WTC11 (cell line): ENCODE data around the gene FCER1G. TPM values are rescaled to one million over a fixed set of nuclear protein-coding genes. Genes with fewer than 3 reads are reported as not detected.

ENCODE experiments used
- ATAC-seq: fragments of 200-7000 bp; cut with Tn5 transposase; 2 replicates; pipeline ENCODE4 v1.10.0; 2021; ENCODE audit warnings: mild to moderate bottlenecking, moderate library complexity
- CTCF ChIA-PET: fragments of 300-600 bp; sonication (Branson Sonifier 250); formaldehyde crosslinking; loops from one replicate; lab custom pipeline; 2021; ENCODE audit warnings: antibody characterized with exemption; lab: Charles Lee
- POLR2A ChIA-PET: fragments of 350-600 bp; sonication (Branson Sonifier 250); formaldehyde crosslinking; loops from one replicate; lab custom pipeline; 2021; ENCODE audit warnings: antibody characterized with exemption; lab: Charles Lee
- DNase-seq: peaks from one replicate; pipeline ENCODE4 v3.0.0; 2021; ENCODE audit warnings: low spot score
- H3K27ac Mint-ChIP-seq: 2 replicates; pipeline ENCODE4 v1.8.0; 2021; ENCODE audit warnings: mixed read lengths
- H3K27me3 Mint-ChIP-seq: 2 replicates; pipeline ENCODE4 v1.8.0; 2021; ENCODE audit warnings: low read depth, mild to moderate bottlenecking, moderate library complexity, mixed read lengths
- H3K36me3 Mint-ChIP-seq: 2 replicates; pipeline ENCODE4 v1.8.0; 2021; ENCODE audit warnings: mixed read lengths
- H3K4me1 Mint-ChIP-seq: 2 replicates; pipeline ENCODE4 v1.8.0; 2022; ENCODE audit warnings: mixed read lengths
- H3K4me3 Mint-ChIP-seq: 2 replicates; pipeline ENCODE4 v1.8.0; 2021; ENCODE audit warnings: mild to moderate bottlenecking, moderate library complexity, mixed read lengths
- H3K9me3 Mint-ChIP-seq: 2 replicates; pipeline ENCODE4 v1.8.0; 2021; ENCODE audit warnings: mixed read lengths
- ATF1 ChIP-seq: sonication (generic); formaldehyde crosslinking; IDR thresholded peaks from 2 replicates; pipeline ENCODE4 v1.8.1; 2023; ENCODE audit warnings: mild to moderate bottlenecking, moderate library complexity, missing genetic modification reagents
- CREB1 ChIP-seq: sonication (generic); formaldehyde crosslinking; IDR thresholded peaks from 2 replicates; pipeline ENCODE4 v1.8.0; 2023; ENCODE audit warnings: mild to moderate bottlenecking, missing genetic modification reagents
- GABPB1 ChIP-seq: sonication (generic); formaldehyde crosslinking; IDR thresholded peaks from 2 replicates; pipeline ENCODE4 v1.8.1; 2023; ENCODE audit warnings: mild to moderate bottlenecking, missing genetic modification reagents
- JAZF1 ChIP-seq: fragments of 250-450 bp; sonication (Bioruptor Pico); IDR thresholded peaks from 2 replicates; pipeline ENCODE4 v1.9.0; 2021; ENCODE audit warnings: moderate library complexity, mild to moderate bottlenecking, inconsistent platforms
- KAT7 ChIP-seq: sonication (generic); formaldehyde crosslinking; IDR thresholded peaks from 2 replicates; pipeline ENCODE4 v1.8.1; 2023; ENCODE audit warnings: missing genetic modification reagents, mild to moderate bottlenecking, borderline replicate concordance
- MYBL2 ChIP-seq: sonication (generic); formaldehyde crosslinking; IDR thresholded peaks from 2 replicates; pipeline ENCODE4 v1.8.1; 2023; ENCODE audit warnings: mild to moderate bottlenecking, moderate library complexity, missing genetic modification reagents
- NFATC4 ChIP-seq: fragments of 250-450 bp; sonication (Bioruptor Pico); IDR thresholded peaks from 2 replicates; pipeline ENCODE4 v1.9.0; 2021; ENCODE audit warnings: mild to moderate bottlenecking
- NFYB ChIP-seq: sonication (generic); formaldehyde crosslinking; conservative IDR thresholded peaks from 2 replicates; pipeline ENCODE4 v1.8.0; 2022; ENCODE audit warnings: low read depth, missing genetic modification reagents
- PRRX2 ChIP-seq: fragments of 250-450 bp; sonication (Bioruptor Pico); IDR thresholded peaks from 2 replicates; pipeline ENCODE4 v1.8.0; 2021; ENCODE audit warnings: mild to moderate bottlenecking
- RORB ChIP-seq: fragments of 250-450 bp; sonication (Bioruptor Pico); IDR thresholded peaks from 2 replicates; pipeline ENCODE4 v1.9.0; 2021; ENCODE audit warnings: mild to moderate bottlenecking
- SMAD4 ChIP-seq: sonication (generic); formaldehyde crosslinking; IDR thresholded peaks from 2 replicates; pipeline ENCODE4 v1.8.0; 2022; ENCODE audit warnings: mild to moderate bottlenecking, missing genetic modification reagents
- SOX15 ChIP-seq: fragments of 250-450 bp; sonication (Bioruptor Pico); IDR thresholded peaks from 2 replicates; pipeline ENCODE4 v1.9.0; 2021; ENCODE audit warnings: mild to moderate bottlenecking
- TP53 ChIP-seq: sonication (generic); formaldehyde crosslinking; IDR thresholded peaks from 2 replicates; pipeline ENCODE4 v1.8.1; 2023; ENCODE audit warnings: mild to moderate bottlenecking, missing genetic modification reagents
- ZNF121 ChIP-seq: sonication (generic); formaldehyde crosslinking; IDR thresholded peaks from 2 replicates; pipeline ENCODE4 v1.8.0; 2023; ENCODE audit warnings: missing genetic modification reagents
- ZNF317 ChIP-seq: sonication (generic); formaldehyde crosslinking; IDR thresholded peaks from 2 replicates; pipeline ENCODE4 v1.8.1; 2023; ENCODE audit warnings: low read depth, mild to moderate bottlenecking, moderate library complexity, missing genetic modification reagents, borderline replicate concordance
- ZNF671 ChIP-seq: fragments of 250-450 bp; sonication (Bioruptor Pico); IDR thresholded peaks from 2 replicates; pipeline ENCODE4 v1.8.0; 2021; ENCODE audit warnings: mild to moderate bottlenecking
- total RNA-seq: library from RNA; stranded (reverse); gene quantifications from 3 replicates; pipeline ENCODE4 v1.2.3, GENCODE V29; 2021
- TF ChIP-seq, protein P1 (sequence below): sonication (generic); formaldehyde crosslinking; IDR thresholded peaks from 2 replicates; pipeline ENCODE4 v1.8.0; 2023; ENCODE audit warnings: mild to moderate bottlenecking, missing genetic modification reagents
- TF ChIP-seq, protein P2 (sequence below): sonication (generic); formaldehyde crosslinking; conservative IDR thresholded peaks from 2 replicates; pipeline ENCODE4 v1.8.1; 2022; ENCODE audit warnings: mild to moderate bottlenecking, missing genetic modification reagents
- TF ChIP-seq, protein P3 (sequence below): fragments of 250-450 bp; sonication (Bioruptor Pico); IDR thresholded peaks from 2 replicates; pipeline ENCODE4 v2.1.2; 2022; ENCODE audit warnings: mild to moderate bottlenecking, moderate library complexity
- TF ChIP-seq, protein P4 (sequence below): sonication (generic); formaldehyde crosslinking; IDR thresholded peaks from 2 replicates; pipeline ENCODE4 v1.8.1; 2023; ENCODE audit warnings: mild to moderate bottlenecking, missing genetic modification reagents
- TF ChIP-seq, protein P5 (sequence below): fragments of 250-450 bp; sonication (Bioruptor Pico); conservative IDR thresholded peaks from 2 replicates; pipeline ENCODE4 v1.9.0; 2021; ENCODE audit warnings: mild to moderate bottlenecking
- TF ChIP-seq, protein P6 (sequence below): sonication (generic); formaldehyde crosslinking; IDR thresholded peaks from 2 replicates; pipeline ENCODE4 v1.8.0; 2023; ENCODE audit warnings: missing genetic modification reagents

FCER1G gene
- total RNA-seq, 1 experiment from 2014 or later: 0.85 TPM

DNA sequence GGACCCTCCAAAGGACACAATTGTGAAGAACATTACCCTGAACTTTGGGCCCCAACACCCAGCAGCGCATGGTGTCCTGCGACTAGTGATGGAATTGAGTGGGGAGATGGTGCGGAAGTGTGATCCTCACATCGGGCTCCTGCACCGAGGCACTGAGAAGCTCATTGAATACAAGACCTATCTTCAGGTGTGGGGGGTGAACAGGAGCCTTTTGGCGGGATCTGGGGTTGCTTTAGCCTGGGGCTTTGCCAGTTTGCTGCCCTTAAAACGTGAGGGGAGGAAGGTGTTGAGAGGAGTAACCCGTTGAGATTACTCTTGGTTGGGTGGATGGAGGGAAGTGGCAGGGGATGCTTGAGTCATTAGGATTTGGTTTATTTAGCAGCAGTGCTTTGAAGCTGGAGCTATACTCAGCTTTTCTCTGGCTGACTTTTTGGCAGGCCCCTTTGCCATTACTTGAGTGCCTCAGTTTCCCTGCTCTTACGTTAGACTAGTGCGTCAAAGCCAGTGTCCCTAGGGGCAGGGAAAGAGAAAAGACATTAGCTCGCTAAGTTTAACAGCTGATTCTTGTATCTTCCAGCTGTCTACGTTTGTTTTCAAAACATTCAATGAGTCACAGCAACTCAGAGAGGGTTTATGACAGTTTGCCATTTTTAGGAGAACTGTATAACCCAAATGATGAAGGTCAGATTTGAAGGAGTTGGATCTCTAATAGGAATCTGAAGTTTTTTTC is 8.5 kb upstream of the FCER1G start:
- DNase-seq (no peak), ATAC-seq (no peak)
- H3K4me1 Mint-ChIP-seq: peaks cover 21% of the 10 kb centered on the region
- ChIA-PET POLR2A (interaction anchor here (1.1 kb wide), 1 partner anchor 19 kb away, joined by 5 read pairs; the partner anchor contains the start of gene TOMM40L), CTCF (interaction anchor here (0.7 to 1.6 kb wide), 4 partner anchors 8 to 100 kb away, joined by 3 to 5 read pairs (median 4); partner anchors contain the start of genes PCP4L1 and TOMM40L)
- no peaks in the 10 kb centered on the region for H3K9me3 Mint-ChIP-seq
- TF ChIP-seq PRRX2 (CRISPR knock-in tag) (no peak), KAT7 (CRISPR knock-in tag) (no peak), ZNF671 (CRISPR knock-in tag) (no peak), NFATC4 (no peak), ZNF317 (CRISPR knock-in tag) (no peak), CREB1 (no peak), JAZF1 (CRISPR knock-in tag) (no peak), MYBL2 (no peak), SOX15 (no peak)
- TF ChIP-seq, protein P1, sequence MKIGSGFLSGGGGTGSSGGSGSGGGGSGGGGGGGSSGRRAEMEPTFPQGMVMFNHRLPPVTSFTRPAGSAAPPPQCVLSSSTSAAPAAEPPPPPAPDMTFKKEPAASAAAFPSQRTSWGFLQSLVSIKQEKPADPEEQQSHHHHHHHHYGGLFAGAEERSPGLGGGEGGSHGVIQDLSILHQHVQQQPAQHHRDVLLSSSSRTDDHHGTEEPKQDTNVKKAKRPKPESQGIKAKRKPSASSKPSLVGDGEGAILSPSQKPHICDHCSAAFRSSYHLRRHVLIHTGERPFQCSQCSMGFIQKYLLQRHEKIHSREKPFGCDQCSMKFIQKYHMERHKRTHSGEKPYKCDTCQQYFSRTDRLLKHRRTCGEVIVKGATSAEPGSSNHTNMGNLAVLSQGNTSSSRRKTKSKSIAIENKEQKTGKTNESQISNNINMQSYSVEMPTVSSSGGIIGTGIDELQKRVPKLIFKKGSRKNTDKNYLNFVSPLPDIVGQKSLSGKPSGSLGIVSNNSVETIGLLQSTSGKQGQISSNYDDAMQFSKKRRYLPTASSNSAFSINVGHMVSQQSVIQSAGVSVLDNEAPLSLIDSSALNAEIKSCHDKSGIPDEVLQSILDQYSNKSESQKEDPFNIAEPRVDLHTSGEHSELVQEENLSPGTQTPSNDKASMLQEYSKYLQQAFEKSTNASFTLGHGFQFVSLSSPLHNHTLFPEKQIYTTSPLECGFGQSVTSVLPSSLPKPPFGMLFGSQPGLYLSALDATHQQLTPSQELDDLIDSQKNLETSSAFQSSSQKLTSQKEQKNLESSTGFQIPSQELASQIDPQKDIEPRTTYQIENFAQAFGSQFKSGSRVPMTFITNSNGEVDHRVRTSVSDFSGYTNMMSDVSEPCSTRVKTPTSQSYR (CRISPR knock-in tag): no peak
- TF ChIP-seq, protein P2, sequence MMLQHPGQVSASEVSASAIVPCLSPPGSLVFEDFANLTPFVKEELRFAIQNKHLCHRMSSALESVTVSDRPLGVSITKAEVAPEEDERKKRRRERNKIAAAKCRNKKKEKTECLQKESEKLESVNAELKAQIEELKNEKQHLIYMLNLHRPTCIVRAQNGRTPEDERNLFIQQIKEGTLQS (CRISPR knock-in tag): no peak
- H3K4me3 Mint-ChIP-seq: no peak overlapping the region
- peaks cover 48% of the 10 kb centered on the region for H3K36me3 Mint-ChIP-seq
- no peaks in the 10 kb centered on the region; the same call in 1 of the 2 replicates for H3K27me3 Mint-ChIP-seq
- 0 out of 2 replicates have a peak overlapping the region, but pooled peaks have one; percentile 35 for H3K27ac Mint-ChIP-seq

DNA sequence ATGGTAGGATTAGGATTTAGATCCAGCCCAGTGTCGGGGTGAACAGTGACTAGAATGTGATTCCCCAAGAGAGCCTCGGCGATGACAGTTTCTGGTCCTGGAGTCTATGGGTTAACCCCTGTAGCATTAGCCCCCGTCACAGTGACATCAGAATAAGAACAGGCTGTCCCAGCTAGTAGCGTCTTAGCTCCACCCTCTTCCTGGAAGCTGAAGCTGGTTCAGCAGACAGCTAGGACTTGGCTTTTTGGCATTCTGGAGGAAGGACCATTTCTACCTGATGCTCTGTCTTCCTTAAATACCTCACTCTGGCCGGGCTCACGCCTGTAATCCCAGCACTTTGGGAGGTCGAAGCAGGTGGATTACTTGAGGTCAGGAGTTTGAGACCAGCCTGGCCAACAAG is 7.9 kb upstream of the FCER1G start:
- no peaks in the 10 kb centered on the region for H3K9me3 Mint-ChIP-seq
- H3K27ac Mint-ChIP-seq: no peak overlapping the region
- ATAC-seq (no peak), DNase-seq (no peak)
- ChIA-PET CTCF (interaction anchor here (0.7 to 1.6 kb wide), 4 partner anchors 9 to 99 kb away, joined by 3 to 5 read pairs (median 4); partner anchors contain the start of genes PCP4L1 and TOMM40L), POLR2A (interaction anchor here (1.1 kb wide), 1 partner anchor 18 kb away, joined by 5 read pairs; the partner anchor contains the start of gene TOMM40L)
- H3K4me1 Mint-ChIP-seq: peaks cover 18% of the 10 kb centered on the region
- peaks cover 54% of the 10 kb centered on the region for H3K36me3 Mint-ChIP-seq
- no peak overlapping the region for H3K4me3 Mint-ChIP-seq
- no peaks in the 10 kb centered on the region; the same call in 1 of the 2 replicates for H3K27me3 Mint-ChIP-seq
- TF ChIP-seq ATF1 (no peak), PRRX2 (CRISPR knock-in tag) (no peak), NFYB (CRISPR knock-in tag) (no peak), RORB (no peak), TP53 (no peak), ZNF317 (CRISPR knock-in tag) (no peak), ZNF121 (CRISPR knock-in tag) (no peak), ZNF671 (CRISPR knock-in tag) (no peak), SMAD4 (CRISPR knock-in tag) (no peak), GABPB1 (no peak)
- TF ChIP-seq, protein P3, sequence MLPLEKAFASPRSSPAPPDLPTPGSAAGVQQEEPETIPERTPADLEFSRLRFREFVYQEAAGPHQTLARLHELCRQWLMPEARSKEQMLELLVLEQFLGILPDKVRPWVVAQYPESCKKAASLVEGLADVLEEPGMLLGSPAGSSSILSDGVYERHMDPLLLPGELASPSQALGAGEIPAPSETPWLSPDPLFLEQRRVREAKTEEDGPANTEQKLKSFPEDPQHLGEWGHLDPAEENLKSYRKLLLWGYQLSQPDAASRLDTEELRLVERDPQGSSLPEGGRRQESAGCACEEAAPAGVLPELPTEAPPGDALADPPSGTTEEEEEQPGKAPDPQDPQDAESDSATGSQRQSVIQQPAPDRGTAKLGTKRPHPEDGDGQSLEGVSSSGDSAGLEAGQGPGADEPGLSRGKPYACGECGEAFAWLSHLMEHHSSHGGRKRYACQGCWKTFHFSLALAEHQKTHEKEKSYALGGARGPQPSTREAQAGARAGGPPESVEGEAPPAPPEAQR: no peak
- TF ChIP-seq, protein P4, sequence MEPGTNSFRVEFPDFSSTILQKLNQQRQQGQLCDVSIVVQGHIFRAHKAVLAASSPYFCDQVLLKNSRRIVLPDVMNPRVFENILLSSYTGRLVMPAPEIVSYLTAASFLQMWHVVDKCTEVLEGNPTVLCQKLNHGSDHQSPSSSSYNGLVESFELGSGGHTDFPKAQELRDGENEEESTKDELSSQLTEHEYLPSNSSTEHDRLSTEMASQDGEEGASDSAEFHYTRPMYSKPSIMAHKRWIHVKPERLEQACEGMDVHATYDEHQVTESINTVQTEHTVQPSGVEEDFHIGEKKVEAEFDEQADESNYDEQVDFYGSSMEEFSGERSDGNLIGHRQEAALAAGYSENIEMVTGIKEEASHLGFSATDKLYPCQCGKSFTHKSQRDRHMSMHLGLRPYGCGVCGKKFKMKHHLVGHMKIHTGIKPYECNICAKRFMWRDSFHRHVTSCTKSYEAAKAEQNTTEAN (CRISPR knock-in tag): no peak
- TF ChIP-seq, protein P5, sequence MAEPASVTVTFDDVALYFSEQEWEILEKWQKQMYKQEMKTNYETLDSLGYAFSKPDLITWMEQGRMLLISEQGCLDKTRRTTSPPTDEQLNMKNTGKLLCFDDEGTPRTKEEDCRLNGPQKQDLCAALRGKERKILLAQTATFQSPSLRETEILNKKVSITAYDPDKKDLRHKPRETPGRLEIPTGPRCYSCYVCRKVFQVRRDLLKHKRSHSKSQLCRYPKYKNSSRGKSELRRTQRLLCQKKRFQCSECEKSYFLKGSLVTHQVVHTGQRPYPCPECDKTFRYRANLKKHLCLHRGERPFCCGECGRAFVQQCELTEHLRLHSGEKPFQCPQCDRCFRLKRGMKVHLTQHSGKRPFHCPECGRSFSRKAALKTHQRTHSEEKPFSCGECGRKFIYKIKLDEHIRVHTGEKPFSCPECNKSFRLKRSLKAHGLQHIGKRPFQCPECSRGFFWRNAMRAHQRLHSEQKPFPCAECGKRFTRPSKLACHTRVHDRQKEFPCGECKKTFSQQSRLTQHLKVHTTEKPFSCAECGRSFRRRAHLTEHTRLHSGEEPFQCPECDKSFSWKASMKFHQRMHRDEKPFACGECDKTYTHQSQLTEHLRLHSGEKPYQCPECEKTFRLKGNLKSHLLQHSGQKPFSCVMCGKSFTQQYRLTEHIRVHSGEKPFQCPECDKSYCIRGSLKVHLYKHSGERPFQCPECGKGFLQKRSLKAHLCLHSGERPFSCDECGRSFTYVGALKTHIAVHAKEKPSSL: no peak
- TF ChIP-seq, protein P6, sequence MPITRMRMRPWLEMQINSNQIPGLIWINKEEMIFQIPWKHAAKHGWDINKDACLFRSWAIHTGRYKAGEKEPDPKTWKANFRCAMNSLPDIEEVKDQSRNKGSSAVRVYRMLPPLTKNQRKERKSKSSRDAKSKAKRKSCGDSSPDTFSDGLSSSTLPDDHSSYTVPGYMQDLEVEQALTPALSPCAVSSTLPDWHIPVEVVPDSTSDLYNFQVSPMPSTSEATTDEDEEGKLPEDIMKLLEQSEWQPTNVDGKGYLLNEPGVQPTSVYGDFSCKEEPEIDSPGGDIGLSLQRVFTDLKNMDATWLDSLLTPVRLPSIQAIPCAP (CRISPR knock-in tag): no peak
